GM12878 (cell line): ENCODE measurements around the gene ATF7IP. TPM values are rescaled to one million over a fixed set of nuclear protein-coding genes. Genes with fewer than 3 reads are reported as not detected.

Experiments used
- ATAC-seq: fragments of 200-7000 bp; cut with Tn5 transposase; 3 replicates; pipeline ENCODE4 v1.9.1; 2020; ENCODE audit warnings: mild to moderate bottlenecking, moderate library complexity
- BruUV-seq: library from RNA; stranded (reverse); fragments of 400-500 nt; replicated peaks from 2 replicates; lab custom pipeline; 2021; lab: Mats Ljungman, UMichigan
- CTCF ChIA-PET: fragments of 300-600 bp; sonication (Branson Sonifier 250); formaldehyde crosslinking; extraction: SDS; loops from one replicate; lab custom pipeline; 2021; ENCODE audit warnings: inconsistent platforms; lab: Yijun Ruan, JAX
- POLR2A ChIA-PET: fragments of 350-600 bp; formaldehyde crosslinking; extraction: SDS; loops from one replicate; lab custom pipeline; 2021; ENCODE audit warnings: inconsistent platforms; lab: Charles Lee
- RAD21 ChIA-PET: fragments of 300-600 bp; sonication (Branson Sonifier 250); formaldehyde crosslinking; loops from one replicate; lab custom pipeline; 2023; ENCODE audit warnings: antibody characterized with exemption; ENCODE audit not compliant: unreplicated experiment; lab: Charles Lee
- SMC1A ChIA-PET: fragments of 300-600 bp; sonication (Branson Sonifier 250); formaldehyde crosslinking; loops from one replicate; lab custom pipeline; 2023; ENCODE audit not compliant: unreplicated experiment, uncharacterized antibody; lab: Charles Lee
- DNase-seq: peaks from one replicate; pipeline ENCODE4 v3.0.0-alpha.2; 2011; ENCODE audit warnings: low read depth, low spot score
- FAIRE-seq: peaks from 3 replicates; lab custom pipeline; 2011; peaks lifted over from hg19 to GRCh38; lab: Jason Lieb, UNC
- H2AFZ ChIP-seq: 2 replicates; pipeline ENCODE4 v1.6.0; 2011; ENCODE audit warnings: low read depth, low read length, control low read depth; ENCODE audit not compliant: control insufficient read depth
- H3K27ac ChIP-seq: 2 replicates; pipeline ENCODE4 v1.5.1; 2011; ENCODE audit warnings: control low read depth; ENCODE audit not compliant: control insufficient read depth, insufficient read depth
- H3K27me3 ChIP-seq, 2 experiments: replicated peaks in 1 of 2; 2 replicates each; pipeline versions ENCODE4 v1.6.0 to v1.6.1; 2011; ENCODE audit warnings: low read length in 1 of 2; ENCODE audit not compliant: control insufficient read depth in 2 of 2, insufficient read depth in 2 of 2
- H3K36me3 ChIP-seq, 2 experiments: 2 replicates each; pipeline ENCODE4 v1.5.1; 2011; ENCODE audit warnings: low read length in 1 of 2; ENCODE audit not compliant: control insufficient read depth in 2 of 2, insufficient read depth in 2 of 2
- H3K4me1 ChIP-seq: 2 replicates; pipeline ENCODE4 v1.6.1; 2011; ENCODE audit warnings: mild to moderate bottlenecking, low read length, moderate library complexity, mixed read lengths; ENCODE audit not compliant: control insufficient read depth, insufficient read depth
- H3K4me2 ChIP-seq: 2 replicates; pipeline ENCODE4 v1.6.0; 2011; ENCODE audit warnings: control low read depth; ENCODE audit not compliant: control insufficient read depth, insufficient read depth
- H3K4me3 ChIP-seq: fragments of 200-600 bp; sonication (generic); 2 replicates; pipeline ENCODE4 v1.5.1; 2016
- H3K79me2 ChIP-seq: 2 replicates; pipeline ENCODE4 v1.6.0; 2011; ENCODE audit warnings: low read length; ENCODE audit not compliant: control insufficient read depth, insufficient read depth
- H3K9ac ChIP-seq: 2 replicates; pipeline ENCODE4 v1.8.0; 2011; ENCODE audit warnings: low read length, control low read depth, mixed read lengths; ENCODE audit not compliant: control insufficient read depth, insufficient read depth
- H3K9me3 ChIP-seq: replicated peaks from 3 replicates; pipeline ENCODE4 v1.5.1; 2011; ENCODE audit warnings: mild to moderate bottlenecking, low read length; ENCODE audit not compliant: control insufficient read depth, insufficient read depth
- H4K20me1 ChIP-seq: 2 replicates; pipeline ENCODE4 v1.6.0; 2011; ENCODE audit not compliant: control insufficient read depth, insufficient read depth
- BACH1 ChIP-seq: fragments of 450-650 bp; IDR thresholded peaks from 2 replicates; pipeline ENCODE4 v1.6.1; 2017; ENCODE audit warnings: mild to moderate bottlenecking, borderline replicate concordance
- CEBPZ ChIP-seq: fragments of 150-350 bp; IDR thresholded peaks from 2 replicates; pipeline ENCODE4 v1.6.1; 2016; ENCODE audit warnings: low read depth, low read length
- FOXK2 ChIP-seq: fragments of 450-650 bp; IDR thresholded peaks from 2 replicates; pipeline ENCODE4 v1.6.1; 2017; ENCODE audit warnings: mild to moderate bottlenecking, moderate library complexity
- FOXM1 ChIP-seq: IDR thresholded peaks from 2 replicates; pipeline ENCODE4 v1.6.1; 2012; ENCODE audit warnings: low read depth, mild to moderate bottlenecking, inconsistent platforms, low read length, moderate library complexity
- HSF1 ChIP-seq: fragments of 150-350 bp; IDR thresholded peaks from 2 replicates; pipeline ENCODE4 v1.6.1; 2014; ENCODE audit warnings: mild to moderate bottlenecking, low read depth, low read length
- NR2C2 ChIP-seq: IDR thresholded peaks from 2 replicates; pipeline ENCODE4 v1.6.1; 2011; ENCODE audit warnings: borderline replicate concordance, low read depth; ENCODE audit not compliant: control insufficient read depth, insufficient read length
- PBX3 ChIP-seq: IDR thresholded peaks from 2 replicates; pipeline ENCODE4 v1.6.1; 2011; ENCODE audit warnings: mild to moderate bottlenecking, low read depth, low read length, moderate library complexity; ENCODE audit not compliant: insufficient replicate concordance
- POLR2AphosphoS5 ChIP-seq: IDR thresholded peaks from 2 replicates; pipeline ENCODE4 v1.6.1; 2011; ENCODE audit warnings: mild to moderate bottlenecking, low read length, inconsistent platforms
- POU2F2 ChIP-seq: IDR thresholded peaks from 3 replicates; pipeline ENCODE4 v1.6.1; 2011; ENCODE audit warnings: low read depth, mild to moderate bottlenecking, low read length, borderline replicate concordance
- RUNX3 ChIP-seq: IDR thresholded peaks from 2 replicates; pipeline ENCODE4 v1.6.1; 2012; ENCODE audit warnings: low read length, inconsistent platforms
- TCF7 ChIP-seq: IDR thresholded peaks from 2 replicates; pipeline ENCODE4 v1.6.1; 2014; ENCODE audit warnings: antibody characterized with exemption, borderline replicate concordance
- WGBS: methylation state at CpG from one replicate; pipeline ENCODE4 v1.1.6; 2016; ENCODE audit warnings: low lambda C conversion rate; ENCODE audit not compliant: insufficient replicate concordance, insufficient coverage; ENCODE audit errors: missing lambda C conversion rate; 5-methylcytosine and 5-hydroxymethylcytosine counted together
- in situ Hi-C: fragments of 300-500 bp; cut with MboI; formaldehyde crosslinking; loops from 9 replicates; pipeline ENCODE4 v1.14.3; 2018; ENCODE audit warnings: mixed read lengths
- intact Hi-C: fragments of 100-400 bp; cut with micrococcal nuclease; formaldehyde crosslinking; loops from one replicate; pipeline ENCODE4 v1.14.2; 2022; ENCODE audit not compliant: unreplicated experiment
- polyA plus RNA-seq, 11 experiments: library from polyadenylated mRNA; depleted of rRNA in 4 of 11; unstranded in 6 of 11; stranded (reverse) in 5 of 11; fragments of >200 nt; fragmentation: Nextera tagmentation in 4 of 11; fragmentation: Illumina TruSeq in 1 of 11; extraction: Ambion mirVana in 4 of 11; extraction: Trizol in 1 of 11; gene quantifications; 1 replicate in 1 of 11; 2 replicates in 10 of 11; pipeline versions ENCODE4 v1.2.1 to v1.2.3, GENCODE V29; 2011 to 2016; ENCODE audit warnings: inconsistent platforms in 2 of 11, missing spikeins in 2 of 11, low read depth in 1 of 11
- total RNA-seq, 4 experiments: library from RNA; depleted of rRNA in 3 of 4; stranded (reverse); fragments of >200 nt in 3 of 4; fragmentation: Illumina TruSeq in 1 of 4; extraction: Trizol in 1 of 4; gene quantifications; 2 replicates each; pipeline versions ENCODE4 v1.2.1 to v1.2.3, GENCODE V29; 2013 to 2021
- TF ChIP-seq, protein P1 (sequence below): IDR thresholded peaks from 2 replicates; pipeline ENCODE4 v1.6.1; 2012; ENCODE audit warnings: low read depth, low read length, improper control_type of control experiment
- TF ChIP-seq, protein P2 (sequence below): fragments of 450-650 bp; IDR thresholded peaks from 2 replicates; pipeline ENCODE4 v1.6.1; 2018; ENCODE audit warnings: mild to moderate bottlenecking, low read depth, moderate library complexity; ENCODE audit not compliant: partially characterized antibody

ATF7IP gene
- total and polyA plus RNA-seq, 10 of the 15 experiments (the other 5 are each of a cell fraction or from before 2014, with no cell fraction given), result 6.2 to 66.6 (median 29.3) TPM

DNA sequence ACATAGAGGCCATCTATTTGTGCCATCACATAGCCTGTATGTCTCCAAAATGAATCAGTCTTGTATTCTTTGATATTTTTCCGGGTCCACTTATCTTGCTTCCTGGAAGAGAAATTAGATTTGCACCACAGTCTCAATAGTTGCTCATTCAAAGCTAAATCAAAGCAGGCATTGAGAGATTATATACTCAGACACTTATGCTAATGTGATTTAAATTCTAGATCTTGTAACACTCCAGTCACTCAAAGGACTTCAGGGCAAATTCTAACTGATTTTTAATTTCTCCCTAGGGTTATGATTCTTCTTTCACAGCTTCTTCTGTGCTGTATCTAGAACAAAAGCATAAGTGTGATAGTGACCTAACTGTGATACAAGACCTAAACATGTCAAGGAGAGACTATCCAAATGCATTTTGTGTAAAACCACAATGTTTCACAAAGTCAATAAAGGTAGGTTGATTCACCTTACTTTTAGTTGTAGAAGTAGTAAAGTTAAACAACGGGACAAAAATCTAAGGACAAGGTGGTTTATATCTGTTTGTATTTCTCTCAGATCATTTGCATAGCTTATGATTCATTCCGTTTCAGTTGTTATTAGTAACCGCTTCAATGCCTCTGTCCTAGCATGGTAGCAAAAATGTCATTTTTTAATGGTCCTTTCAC lies 175.4 kb downstream of the ATF7IP start:
- Histone ChIP-seq H3K4me3 (no peak overlapping the region), H3K9me3 (no peaks in the 10 kb centered on the region), H3K27me3 (no peaks in the 10 kb centered on the region), H3K4me1 (no peaks in the 10 kb centered on the region), H2AFZ (peak overlapping the region; percentile 12; the same call in 1 of the 2 replicates), H3K9ac (no peak overlapping the region), H3K4me2 (no peak overlapping the region), H3K27ac (no peak overlapping the region), H3K36me3 (no peaks in the 10 kb centered on the region), H3K79me2 (no peaks in the 10 kb centered on the region), H4K20me1 (no peaks in the 10 kb centered on the region)
- FAIRE-seq (no peak), ATAC-seq (peak; percentile 82), DNase-seq (no peak)
- BruUV-seq, result no TSS peak
- ChIA-PET SMC1A (interaction anchor here (0.6 to 1.6 kb wide), 6 partner anchors 15 to 303 kb away, joined by 3 to 5 read pairs (median 4); no protein-coding TSS in a partner anchor), CTCF (interaction anchor here (1.0 to 1.1 kb wide), 3 partner anchors 12 to 374 kb away, joined by 3 read pairs; no protein-coding TSS in a partner anchor), RAD21 (interaction anchor here (0.6 to 1.4 kb wide), 2 partner anchors 11 to 176 kb away, joined by 3 read pairs; partner anchors contain the start of gene ATF7IP), POLR2A (no interaction called here)
- intact Hi-C loops (no loop called here), in situ Hi-C loops (no loop called here)
- 30% methylated on average over 4 of the region's 4 CpGs for WGBS
- TF ChIP-seq BACH1 (no peak), NR2C2 (no peak), CEBPZ (no peak), PBX3 (no peak), TCF7 (no peak), FOXM1 (no peak), RUNX3 (peak; percentile 32; the same call in 1 of the 2 replicates), POU2F2 (peak; percentile 29; the same call in 1 of the 3 replicates), HSF1 (no peak), POLR2AphosphoS5 (no peak), FOXK2 (no peak)
- TF ChIP-seq, protein P1, sequence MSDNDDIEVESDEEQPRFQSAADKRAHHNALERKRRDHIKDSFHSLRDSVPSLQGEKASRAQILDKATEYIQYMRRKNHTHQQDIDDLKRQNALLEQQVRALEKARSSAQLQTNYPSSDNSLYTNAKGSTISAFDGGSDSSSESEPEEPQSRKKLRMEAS, result no peak
- TF ChIP-seq, protein P2, sequence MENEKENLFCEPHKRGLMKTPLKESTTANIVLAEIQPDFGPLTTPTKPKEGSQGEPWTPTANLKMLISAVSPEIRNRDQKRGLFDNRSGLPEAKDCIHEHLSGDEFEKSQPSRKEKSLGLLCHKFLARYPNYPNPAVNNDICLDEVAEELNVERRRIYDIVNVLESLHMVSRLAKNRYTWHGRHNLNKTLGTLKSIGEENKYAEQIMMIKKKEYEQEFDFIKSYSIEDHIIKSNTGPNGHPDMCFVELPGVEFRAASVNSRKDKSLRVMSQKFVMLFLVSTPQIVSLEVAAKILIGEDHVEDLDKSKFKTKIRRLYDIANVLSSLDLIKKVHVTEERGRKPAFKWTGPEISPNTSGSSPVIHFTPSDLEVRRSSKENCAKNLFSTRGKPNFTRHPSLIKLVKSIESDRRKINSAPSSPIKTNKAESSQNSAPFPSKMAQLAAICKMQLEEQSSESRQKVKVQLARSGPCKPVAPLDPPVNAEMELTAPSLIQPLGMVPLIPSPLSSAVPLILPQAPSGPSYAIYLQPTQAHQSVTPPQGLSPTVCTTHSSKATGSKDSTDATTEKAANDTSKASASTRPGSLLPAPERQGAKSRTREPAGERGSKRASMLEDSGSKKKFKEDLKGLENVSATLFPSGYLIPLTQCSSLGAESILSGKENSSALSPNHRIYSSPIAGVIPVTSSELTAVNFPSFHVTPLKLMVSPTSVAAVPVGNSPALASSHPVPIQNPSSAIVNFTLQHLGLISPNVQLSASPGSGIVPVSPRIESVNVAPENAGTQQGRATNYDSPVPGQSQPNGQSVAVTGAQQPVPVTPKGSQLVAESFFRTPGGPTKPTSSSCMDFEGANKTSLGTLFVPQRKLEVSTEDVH, result no peak
